Uterus (tissue), 4 donors: Measurements from ENCODE around the gene GYG2. TPM values are rescaled to one million over a fixed set of nuclear protein-coding genes. Genes with fewer than 3 reads are reported as not detected.

Experiments
- DNase-seq, 2 donors: peaks; one replicate each; pipeline ENCODE4 v3.0.0-alpha.2; 2019 to 2020
- H3K27ac ChIP-seq, 2 donors: fragments of 200-600 bp; sonication (generic); 1 replicate in 1 of 2; 2 replicates in 1 of 2; pipeline ENCODE4 v1.5.1; 2016 to 2018
- H3K27me3 ChIP-seq, 2 donors: fragments of 200-600 bp; sonication (generic); one replicate each; pipeline ENCODE4 v1.5.1; 2018 to 2019; ENCODE audit warnings: control low read depth in 1 of 2
- H3K36me3 ChIP-seq, 2 donors: fragments of 200-600 bp; sonication (generic); one replicate each; pipeline ENCODE4 v1.5.1; 2019; ENCODE audit warnings: control low read depth in 1 of 2
- H3K4me1 ChIP-seq, 2 donors: fragments of 200-600 bp; sonication (generic); one replicate each; pipeline ENCODE4 v1.5.1; 2018 to 2019; ENCODE audit warnings: control low read depth in 1 of 2
- H3K4me3 ChIP-seq, 2 donors: fragments of 200-600 bp; sonication (generic); 1 replicate in 1 of 2; 2 replicates in 1 of 2; pipeline ENCODE4 v1.5.1; 2018 to 2019; ENCODE audit warnings: mild to moderate bottlenecking in 1 of 2
- H3K9me3 ChIP-seq, 2 donors: fragments of 200-600 bp; sonication (generic); one replicate each; pipeline ENCODE4 v1.5.1; 2019; ENCODE audit warnings: control low read depth in 1 of 2
- CTCF ChIP-seq, 4 experiments: fragments of 200-600 bp in 2 of 4; fragments of 450-650 bp in 2 of 4; sonication (generic) in 2 of 4; IDR thresholded peaks; one replicate each; pipeline ENCODE4 v1.5.1; 2016 to 2019; ENCODE audit warnings: antibody characterized with exemption in 4 of 4, mild to moderate bottlenecking in 2 of 4, moderate library complexity in 1 of 4
- POLR2A ChIP-seq, 2 donors: fragments of 450-650 bp; IDR thresholded peaks; one replicate each; pipeline ENCODE4 v1.6.1; 2016; ENCODE audit warnings: antibody characterized with exemption in 2 of 2, mild to moderate bottlenecking in 1 of 2, moderate library complexity in 1 of 2
- intact Hi-C: fragments of 100-400 bp; cut with DNase I; formaldehyde crosslinking; loops from one replicate; pipeline ENCODE4 v1.15.1; 2023; ENCODE audit warnings: low total_unique reads
- total RNA-seq, 4 donors: library from RNA; depleted of rRNA in 3 of 4; stranded (reverse); fragments of >200 nt in 3 of 4; gene quantifications; one replicate each; pipeline versions ENCODE4 v1.1.0 to v1.2.4, GENCODE V29; 2014 to 2023
- donor health status: DM: yes; HTN: yes; CAD: no.

Gene GYG2
- total RNA-seq, 4 donors from 2014 or later: 1.0 to 9.6 (median 2.4) TPM; not detected in 1

DNA sequence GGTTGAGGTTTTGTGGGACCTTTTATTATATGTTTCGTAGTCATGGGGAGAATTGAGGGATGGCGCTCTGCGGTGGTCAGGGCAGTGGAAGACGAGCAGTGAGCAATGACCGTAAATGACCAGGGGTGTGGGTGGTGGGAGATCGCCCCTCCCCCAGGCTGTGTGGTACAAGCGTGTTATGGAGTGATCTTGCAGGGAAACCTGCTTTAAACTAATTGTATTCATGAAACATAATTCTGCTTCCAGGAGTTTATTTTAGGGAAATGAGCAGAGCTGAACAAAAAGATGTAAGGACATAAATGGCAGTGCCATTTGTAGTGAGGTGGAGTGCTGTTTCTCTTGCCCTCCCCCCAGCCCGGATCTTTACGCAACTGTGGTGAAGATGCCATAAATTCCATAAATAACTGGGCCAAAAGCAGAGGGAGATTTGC is 20.2 kb downstream of the GYG2 start:
- H3K4me3 ChIP-seq: no peak overlapping the region
- no peaks in the 10 kb centered on the region for H3K4me1 ChIP-seq
- intact Hi-C loops: no loop called here
- DNase-seq: no peak
- no peaks in the 10 kb centered on the region for H3K36me3 ChIP-seq
- no peak for TF ChIP-seq POLR2A (IDR thresholded peaks at IDR 0.05)
- no peak for TF ChIP-seq CTCF (IDR thresholded peaks at IDR 0.05)
- no peaks in the 10 kb centered on the region for H3K9me3 ChIP-seq
- no peaks in the 10 kb centered on the region for H3K27me3 ChIP-seq
- no peak overlapping the region for H3K27ac ChIP-seq

GRCh38 chrX:2854918-2855317 is 26.2 kb downstream of the GYG2 start:
- Histone ChIP-seq H3K36me3 (no peaks in the 10 kb centered on the region), H3K4me1 (no peaks in the 10 kb centered on the region), H3K27ac (no peak overlapping the region), H3K9me3 (no peaks in the 10 kb centered on the region), H3K27me3 (no peaks in the 10 kb centered on the region), H3K4me3 (no peak overlapping the region)
- TF ChIP-seq POLR2A (IDR thresholded peaks at IDR 0.05) (no peak), CTCF (IDR thresholded peaks at IDR 0.05) (no peak)
- intact Hi-C loops: no loop called here
- DNase-seq: no peak

DNA sequence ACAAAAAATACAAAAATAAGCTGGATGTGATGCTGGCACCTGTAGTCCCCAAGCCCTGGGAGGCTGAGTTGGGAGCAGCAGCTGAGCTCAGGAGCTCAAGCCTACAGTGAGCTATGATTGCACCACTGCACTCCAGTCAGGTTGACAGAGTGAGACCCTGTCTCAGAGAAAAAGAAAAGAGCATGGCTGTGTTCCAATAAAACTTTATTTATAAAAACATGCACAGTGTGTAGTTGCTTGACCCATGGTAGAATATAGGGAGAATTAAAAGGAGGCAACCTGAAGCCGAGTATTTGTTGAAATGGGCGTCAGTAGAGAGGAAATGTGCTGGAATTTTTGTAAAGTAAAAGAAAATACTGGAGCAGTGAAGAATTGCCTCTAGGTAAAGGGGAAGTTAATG is 27.0 kb downstream of the GYG2 start:
- Histone ChIP-seq H3K27ac (no peak overlapping the region), H3K36me3 (no peaks in the 10 kb centered on the region), H3K27me3 (no peaks in the 10 kb centered on the region), H3K9me3 (no peaks in the 10 kb centered on the region), H3K4me3 (no peak overlapping the region), H3K4me1 (no peaks in the 10 kb centered on the region)
- intact Hi-C loops: no loop called here
- no peak for TF ChIP-seq POLR2A (IDR thresholded peaks at IDR 0.05)
- no peak for TF ChIP-seq CTCF (IDR thresholded peaks at IDR 0.05)
- DNase-seq: no peak

DNA sequence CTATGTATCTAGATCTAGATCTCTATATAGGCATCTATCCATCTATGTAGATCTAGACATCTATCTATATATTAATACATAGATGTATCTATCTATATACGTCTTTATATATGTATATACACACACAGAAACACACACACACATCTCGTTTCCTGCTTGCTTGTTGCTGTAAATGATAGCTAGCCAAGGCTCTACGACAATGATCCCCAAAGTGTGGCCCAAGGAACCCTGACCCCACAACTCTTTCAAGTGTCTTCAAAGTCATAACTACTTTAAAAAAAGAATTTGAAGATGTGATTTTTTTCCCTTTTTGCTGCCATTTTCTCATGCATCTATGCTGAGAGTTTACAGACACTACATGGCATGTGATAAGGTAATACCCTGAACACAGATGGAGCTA is 28.8 kb downstream of the GYG2 start:
- Histone ChIP-seq H3K9me3 (no peaks in the 10 kb centered on the region), H3K4me1 (no peaks in the 10 kb centered on the region), H3K4me3 (no peak overlapping the region), H3K36me3 (no peaks in the 10 kb centered on the region), H3K27me3 (no peaks in the 10 kb centered on the region), H3K27ac (no peak overlapping the region)
- intact Hi-C loops: no loop called here
- no peak for DNase-seq
- no peak for TF ChIP-seq CTCF (IDR thresholded peaks at IDR 0.05)
- TF ChIP-seq POLR2A (IDR thresholded peaks at IDR 0.05): no peak

DNA sequence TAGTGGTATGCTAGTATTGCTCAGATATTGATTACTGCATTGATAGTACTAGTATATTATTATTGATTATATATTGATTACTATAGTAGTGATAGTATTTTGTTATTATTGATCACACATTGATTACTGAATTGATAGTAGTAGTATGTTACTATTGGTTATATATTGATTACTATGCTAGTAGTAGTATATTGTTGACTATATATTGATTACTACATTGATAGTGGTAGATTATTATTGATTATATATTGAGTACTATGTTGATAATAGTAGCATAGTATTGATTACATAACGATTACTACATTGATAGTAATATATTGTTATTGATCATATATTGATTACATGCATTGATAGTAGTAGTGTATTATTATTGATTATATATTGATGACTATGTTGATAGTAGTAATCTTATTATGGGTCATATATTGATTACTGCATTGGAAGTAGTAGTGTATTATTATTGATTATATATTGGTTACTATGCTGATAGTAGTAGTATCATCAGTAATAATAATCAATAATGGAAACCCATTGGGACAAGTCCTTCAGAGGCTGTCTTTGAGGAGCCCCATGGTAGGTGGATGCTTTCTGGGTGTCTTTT is 30.6 kb downstream of the GYG2 start:
- Histone ChIP-seq H3K4me3 (no peak overlapping the region), H3K4me1 (no peaks in the 10 kb centered on the region), H3K9me3 (no peaks in the 10 kb centered on the region), H3K27me3 (no peaks in the 10 kb centered on the region), H3K27ac (no peak overlapping the region), H3K36me3 (no peaks in the 10 kb centered on the region)
- TF ChIP-seq CTCF (IDR thresholded peaks at IDR 0.05) (no peak), POLR2A (IDR thresholded peaks at IDR 0.05) (no peak)
- intact Hi-C loops: no loop called here
- DNase-seq: no peak
